ENCODE measurements around the gene PIK3C3. TPM values are rescaled to one million over a fixed set of nuclear protein-coding genes. Genes with fewer than 3 reads are reported as not detected.
"Not testable (repeated sequence)": the region's sequence is repeated elsewhere in the genome, so short reads cannot be mapped to it uniquely, and the experiment has no call there.

The PIK3C3 gene
- total RNA-seq, 1 donor from 2014 or later: 41.5 TPM

DNA sequence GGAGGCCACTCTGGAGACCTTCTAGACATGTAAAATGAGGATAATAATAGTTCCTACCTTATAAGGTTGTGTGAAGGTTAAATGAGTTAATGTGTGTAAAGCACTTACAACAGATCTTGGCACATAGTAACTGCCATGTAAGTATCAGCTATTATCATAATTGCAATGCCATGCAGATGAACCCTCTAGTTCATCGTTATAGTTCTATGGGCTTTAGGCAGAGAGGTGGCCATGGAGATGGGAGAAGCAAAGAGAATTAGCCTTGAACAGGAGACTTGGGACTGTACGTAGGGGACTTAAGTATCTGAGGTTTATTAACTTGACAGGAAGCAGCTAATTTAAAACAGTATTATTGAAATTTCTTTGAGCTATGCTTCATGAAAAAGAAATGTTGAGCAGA, 151.8 kb downstream of the PIK3C3 start:
- Mint-ChIP-seq H3K27ac (ENCODE audit: unreplicated experiment) (peak overlapping the region; percentile 28), H3K36me3 (ENCODE audit: low read depth) (peaks cover 3% of the 10 kb centered on the region), H3K4me3 (no peak overlapping the region), H3K27me3 (ENCODE audit: low read depth) (no peaks in the 10 kb centered on the region), H3K4me1 (peaks cover 36% of the 10 kb centered on the region), H3K9me3 (no peaks in the 10 kb centered on the region)
- TF ChIP-seq CTCF (conservative IDR thresholded peaks at IDR 0.05): no peak
- no peak for DNase-seq (ENCODE audit: low read depth, low spot score)

- no peaks in the 10 kb centered on the region for H3K9me3 Mint-ChIP-seq
- H3K36me3 Mint-ChIP-seq (ENCODE audit: low read depth): peaks cover 3% of the 10 kb centered on the region
- no peak overlapping the region for H3K4me3 Mint-ChIP-seq
- no peak for DNase-seq (ENCODE audit: low read depth, low spot score)
- H3K27me3 Mint-ChIP-seq (ENCODE audit: low read depth): no peaks in the 10 kb centered on the region
- no peak for TF ChIP-seq CTCF (conservative IDR thresholded peaks at IDR 0.05)
- H3K27ac Mint-ChIP-seq (ENCODE audit: unreplicated experiment): no peak overlapping the region
- peaks cover 36% of the 10 kb centered on the region for H3K4me1 Mint-ChIP-seq
Observed at GRCh38 chr18:42107287-42107686, 152.3 kb downstream of the PIK3C3 start.

DNA sequence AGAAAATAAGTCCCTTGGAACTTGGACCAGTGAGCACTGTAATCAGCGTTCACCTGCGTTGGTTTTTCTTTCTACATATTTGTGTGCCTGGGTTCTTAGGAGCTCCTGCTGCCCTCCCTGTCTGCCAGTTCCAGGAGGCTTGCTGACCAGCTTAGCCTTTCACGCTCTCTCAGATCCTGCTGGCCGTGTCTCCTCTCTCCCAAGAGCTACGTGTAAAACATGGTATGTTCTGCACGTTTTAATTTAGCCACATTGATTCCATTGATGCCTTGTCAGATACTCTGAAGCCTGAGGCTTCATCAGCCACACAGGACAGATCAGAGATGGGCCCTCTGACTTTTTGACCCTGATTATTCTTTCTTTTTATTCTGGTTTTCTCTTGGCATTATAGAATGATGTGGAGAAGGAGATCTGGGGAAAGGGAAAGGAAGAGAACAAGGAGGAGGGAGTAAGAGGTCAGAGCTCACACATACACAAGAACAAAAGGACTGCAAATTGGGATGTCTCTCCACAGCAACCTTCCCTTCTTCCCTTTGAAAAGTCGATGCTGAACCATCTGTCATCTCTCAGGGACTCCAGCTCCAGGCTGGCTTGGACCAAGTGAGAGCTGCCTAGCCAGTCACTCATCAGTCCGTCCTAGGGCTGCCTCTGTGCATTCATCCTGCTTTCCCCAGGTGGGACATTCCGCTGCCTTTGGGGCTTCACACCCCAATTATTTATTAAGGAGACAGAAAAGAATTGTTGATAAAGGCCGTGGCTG, 152.8 kb downstream of the PIK3C3 start:
- no peaks in the 10 kb centered on the region for H3K27me3 Mint-ChIP-seq (ENCODE audit: low read depth)
- peaks cover 36% of the 10 kb centered on the region for H3K4me1 Mint-ChIP-seq
- H3K36me3 Mint-ChIP-seq (ENCODE audit: low read depth): peaks cover 3% of the 10 kb centered on the region
- no peak overlapping the region for H3K4me3 Mint-ChIP-seq
- peak overlapping the region; percentile 9 for H3K27ac Mint-ChIP-seq (ENCODE audit: unreplicated experiment)
- no peaks in the 10 kb centered on the region for H3K9me3 Mint-ChIP-seq
- DNase-seq (ENCODE audit: low read depth, low spot score): peak; percentile 9
- TF ChIP-seq CTCF (conservative IDR thresholded peaks at IDR 0.05): no peak

GRCh38 chr18:42112147-42112546, 157.1 kb downstream of the PIK3C3 start:
- DNase-seq (ENCODE audit: low read depth, low spot score); H3K4me3 Mint-ChIP-seq; H3K27me3 Mint-ChIP-seq (ENCODE audit: low read depth); H3K36me3 Mint-ChIP-seq (ENCODE audit: low read depth); H3K9me3 Mint-ChIP-seq; H3K27ac Mint-ChIP-seq (ENCODE audit: unreplicated experiment): not testable (repeated sequence)
- H3K4me1 Mint-ChIP-seq: peaks cover 31% of the 10 kb centered on the region

DNA sequence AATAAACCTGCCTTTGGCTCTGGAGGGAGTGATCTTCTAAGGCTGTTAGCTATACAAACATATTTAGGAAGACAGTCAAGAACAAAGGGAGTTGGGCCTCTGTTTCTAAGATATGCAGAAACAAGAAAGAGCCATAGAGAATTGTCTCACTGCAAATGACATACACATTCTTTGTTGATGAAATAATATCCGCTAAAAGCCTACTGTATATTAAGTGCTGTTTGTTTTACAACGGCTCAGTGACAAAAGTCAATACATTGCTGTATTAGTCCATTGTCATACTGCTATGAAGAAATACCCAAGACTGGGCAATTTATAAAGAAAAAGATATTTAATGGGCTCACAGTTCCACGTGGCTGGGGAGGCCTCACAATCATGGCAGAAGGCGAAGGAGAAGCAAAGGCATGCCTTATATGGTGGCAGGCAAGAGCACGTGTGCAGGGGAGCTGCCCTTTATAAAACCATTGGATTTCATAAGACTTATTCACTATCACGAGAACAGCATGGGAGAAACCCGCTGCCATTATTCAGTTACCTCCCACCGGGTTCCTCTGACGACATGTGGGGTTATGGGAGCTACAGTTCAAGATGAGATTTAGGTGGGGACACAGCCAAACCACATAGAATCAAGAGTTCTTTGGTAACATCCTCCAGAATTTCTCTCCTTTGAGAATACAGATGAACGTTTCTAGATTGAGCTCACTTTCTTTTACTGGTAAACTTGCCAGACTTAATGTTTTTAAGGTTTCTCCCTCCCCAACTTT, 157.8 kb downstream of the PIK3C3 start:
- no peak for TF ChIP-seq CTCF (conservative IDR thresholded peaks at IDR 0.05)
- H3K4me3 Mint-ChIP-seq: no peak overlapping the region
- no peaks in the 10 kb centered on the region for H3K27me3 Mint-ChIP-seq (ENCODE audit: low read depth)
- H3K36me3 Mint-ChIP-seq (ENCODE audit: low read depth): no peaks in the 10 kb centered on the region
- DNase-seq (ENCODE audit: low read depth, low spot score): no peak
- no peak overlapping the region for H3K27ac Mint-ChIP-seq (ENCODE audit: unreplicated experiment)
- H3K9me3 Mint-ChIP-seq: no peaks in the 10 kb centered on the region
- H3K4me1 Mint-ChIP-seq: peaks cover 25% of the 10 kb centered on the region
